B cell (primary cell): ENCODE data around the gene SUMF2.
"Not testable (repeated sequence)": the region's sequence is repeated elsewhere in the genome, so short reads cannot be mapped to it uniquely, and the experiment has no call there.

Experiments used
- CTCF ChIP-seq: fragments of 200-600 bp; IDR thresholded peaks from one replicate; pipeline ENCODE4 v1.8.0; 2022; ENCODE audit warnings: antibody characterized with exemption, mild to moderate bottlenecking
- EZH2 ChIP-seq: IDR thresholded peaks from 2 replicates; pipeline ENCODE4 v1.6.1; 2012; ENCODE audit warnings: borderline replicate concordance, low read depth, mild to moderate bottlenecking, moderate library complexity, low read length; ENCODE audit not compliant: insufficient read depth, poor library complexity, severe bottlenecking

GRCh38 chr7:56048763-56049162 is 15.3 kb upstream of the SUMF2 start:
- not testable (repeated sequence) for TF ChIP-seq EZH2, CTCF
